Stimulated activated CD4-positive, alpha-beta T cell treated with anti-CD3 and anti-CD28 coated beads, Interleukin-2, amount 100 ng/mL, for 4 hours (primary cell): ENCODE measurements around the gene PBX3.
"Not testable (repeated sequence)": the region's sequence is repeated elsewhere in the genome, so short reads cannot be mapped to it uniquely, and the experiment has no call there.

Experiments used
- DNase-seq: peaks from one replicate; pipeline ENCODE4 v3.0.0-alpha.2; 2020; ENCODE audit warnings: low read depth

The PBX3 gene

DNA sequence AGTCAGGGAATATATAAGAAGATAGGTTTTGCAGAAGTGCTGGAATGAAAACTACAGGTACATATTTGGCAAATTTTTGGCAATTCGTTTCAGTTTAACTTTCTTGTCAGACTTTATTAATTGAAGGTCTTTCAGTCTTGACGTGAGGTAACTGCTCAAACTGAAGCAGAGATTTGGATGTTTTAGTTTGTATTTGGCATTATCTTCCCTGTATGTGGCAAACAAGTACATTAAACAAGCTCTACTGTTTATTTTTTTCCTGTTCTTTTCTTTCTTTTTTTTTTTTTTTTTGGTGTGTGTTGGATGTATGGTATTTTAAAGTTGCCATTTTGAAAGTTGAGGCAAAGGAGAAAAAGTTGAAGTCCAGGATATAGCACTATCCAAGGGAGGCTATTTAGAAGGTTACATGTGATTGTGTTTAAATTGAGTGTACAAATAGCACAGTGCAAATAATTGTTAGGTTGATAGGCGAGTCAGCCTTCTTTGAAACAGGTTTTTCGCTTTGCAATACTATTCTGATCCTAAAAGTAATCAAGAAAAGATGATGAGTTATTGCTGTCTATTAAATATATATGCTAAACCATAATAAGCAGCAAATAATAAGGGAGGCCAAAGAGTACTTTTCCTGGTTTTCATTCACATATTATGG, 2.2 kb downstream of the PBX3 start:
- DNase-seq = no peak

GRCh38 chr9:125749951-125750626, 2.9 kb downstream of the PBX3 start:
- no peak for DNase-seq

DNA sequence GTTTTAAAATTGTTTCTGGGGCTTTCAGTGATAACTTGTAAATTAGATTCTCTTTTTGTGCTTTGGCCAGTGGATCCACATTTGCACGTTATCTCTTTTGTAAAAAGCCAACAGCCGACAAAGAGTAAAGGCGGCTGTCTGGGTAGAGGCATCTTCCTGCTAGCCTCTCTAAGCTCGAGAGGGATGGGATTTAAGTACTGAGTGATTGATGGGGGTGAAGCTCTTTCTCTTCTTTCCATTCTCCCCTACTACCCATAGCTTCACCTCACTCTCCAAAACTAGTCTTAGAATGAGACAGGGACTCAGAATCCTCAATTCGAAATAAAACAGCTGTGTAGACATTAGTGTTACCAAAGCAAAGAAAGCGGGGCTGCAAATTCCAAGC, 3.4 kb downstream of the PBX3 start:
- no peak for DNase-seq

DNA sequence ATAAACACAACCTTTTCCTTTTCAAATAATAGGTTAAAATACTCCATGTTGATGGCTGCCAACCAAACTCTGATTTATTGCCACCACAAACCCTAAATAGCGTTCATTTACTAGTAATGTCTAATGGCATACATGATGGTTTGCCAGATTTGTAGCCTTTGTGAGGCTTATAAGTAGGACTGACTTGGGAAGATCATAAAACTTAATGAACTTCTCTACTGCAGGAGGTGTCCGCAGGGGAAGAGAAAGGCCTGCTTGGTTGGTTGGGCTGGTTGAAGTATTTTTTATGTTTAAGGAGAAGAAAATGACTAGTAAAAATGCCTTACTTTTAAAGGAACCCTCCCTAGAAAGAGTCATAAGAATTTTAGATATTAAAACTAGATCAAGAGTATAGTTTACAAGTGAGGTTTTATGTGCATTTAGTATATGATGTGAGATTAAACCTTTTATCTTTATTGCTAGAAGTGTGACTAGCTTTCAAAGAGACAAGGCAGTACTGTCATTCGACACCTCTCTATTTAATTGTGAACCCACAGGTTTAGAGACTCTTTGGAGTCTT, 5.0 kb downstream of the PBX3 start:
- no peak for DNase-seq

- DNase-seq = no peak
These were observed 6.9 kb downstream of the PBX3 start for GRCh38 chr9:125754096-125754495.

- no peak for DNase-seq
These were observed 8.2 kb downstream of the PBX3 start for GRCh38 chr9:125755340-125755739.

GRCh38 chr9:125756518-125756917, 9.3 kb downstream of the PBX3 start:
- DNase-seq = no peak

GRCh38 chr9:125757834-125758233, 10.7 kb downstream of the PBX3 start:
- no peak for DNase-seq

GRCh38 chr9:125758986-125759763, 12.0 kb downstream of the PBX3 start:
- DNase-seq = no peak

GRCh38 chr9:125759764-125760129, 12.6 kb downstream of the PBX3 start:
- DNase-seq = no peak

- DNase-seq = no peak
These were observed 13.4 kb downstream of the PBX3 start for GRCh38 chr9:125760537-125760936.

- no peak for DNase-seq
These were observed 14.7 kb downstream of the PBX3 start for GRCh38 chr9:125761676-125762450.

GRCh38 chr9:125763394-125763801, 16.2 kb downstream of the PBX3 start:
- DNase-seq = no peak

DNA sequence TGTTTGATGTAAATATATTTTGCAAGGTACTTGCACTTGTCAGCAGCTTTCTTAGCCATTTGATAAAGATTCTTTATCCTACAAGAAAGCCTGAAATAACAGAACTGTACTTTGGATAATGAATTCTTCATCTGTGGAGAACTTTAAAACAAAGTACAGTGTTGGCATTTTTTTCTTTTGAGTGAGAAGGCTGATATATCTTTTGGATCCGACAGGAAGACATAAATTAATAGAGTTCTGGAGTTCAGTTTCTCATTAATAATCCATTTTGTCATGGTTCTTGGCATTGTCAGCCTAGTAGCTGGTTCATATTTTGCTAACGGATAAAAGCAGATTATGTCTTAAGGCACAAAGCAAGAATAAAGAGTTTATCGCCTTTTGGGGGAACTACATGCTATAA, 17.0 kb downstream of the PBX3 start:
- no peak for DNase-seq

GRCh38 chr9:125766468-125767221, 19.5 kb downstream of the PBX3 start:
- no peak for DNase-seq

- DNase-seq = no peak
These were observed 20.2 kb downstream of the PBX3 start for GRCh38 chr9:125767349-125767748.

DNA sequence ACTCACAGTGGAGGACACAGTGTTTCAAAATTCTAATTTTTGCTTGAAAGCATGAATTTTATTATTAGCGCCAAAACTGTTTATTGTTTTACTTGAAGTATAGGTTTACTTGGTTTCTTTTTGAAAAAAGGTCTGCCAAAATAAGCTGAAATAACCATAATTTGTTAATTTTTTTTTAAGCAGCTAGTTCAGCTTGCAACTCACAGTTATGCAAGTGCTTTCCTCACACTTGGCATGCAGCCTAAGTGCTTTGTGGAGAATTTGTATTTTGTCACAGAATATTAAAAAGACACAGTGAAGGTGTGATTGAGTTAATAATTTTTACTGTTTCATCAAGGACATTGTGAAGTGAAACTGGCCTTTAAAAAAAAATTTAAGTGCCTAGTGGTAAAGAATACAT, 21.6 kb downstream of the PBX3 start:
- DNase-seq = no peak

DNA sequence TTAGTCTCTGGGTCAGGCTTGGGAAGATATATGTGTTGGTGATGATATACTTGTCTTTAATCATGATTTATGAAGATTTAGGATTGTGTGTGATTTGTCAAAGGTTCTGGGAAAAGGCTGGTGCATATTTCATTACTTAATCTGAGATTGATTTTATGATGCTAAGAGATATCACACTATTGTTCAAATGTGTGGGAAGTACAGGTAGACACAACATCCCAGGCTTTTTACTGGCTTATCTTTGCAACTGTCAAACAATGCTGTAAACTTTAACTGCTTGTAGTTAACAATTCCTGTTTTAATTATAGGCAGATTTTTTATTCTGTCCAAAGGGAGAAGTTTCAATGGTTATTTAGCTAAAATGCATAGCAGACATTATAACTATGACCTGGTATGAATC, 23.9 kb downstream of the PBX3 start:
- DNase-seq = no peak

- no peak for DNase-seq
These were observed 25.6 kb downstream of the PBX3 start for GRCh38 chr9:125772740-125773139.

- DNase-seq = no peak
These were observed 26.9 kb downstream of the PBX3 start for GRCh38 chr9:125774106-125774505.

- not testable (repeated sequence) for DNase-seq
These were observed 29.6 kb downstream of the PBX3 start for GRCh38 chr9:125776789-125777188.
